Measurements from ENCODE around the gene MYOG.

Gene MYOG

DNA sequence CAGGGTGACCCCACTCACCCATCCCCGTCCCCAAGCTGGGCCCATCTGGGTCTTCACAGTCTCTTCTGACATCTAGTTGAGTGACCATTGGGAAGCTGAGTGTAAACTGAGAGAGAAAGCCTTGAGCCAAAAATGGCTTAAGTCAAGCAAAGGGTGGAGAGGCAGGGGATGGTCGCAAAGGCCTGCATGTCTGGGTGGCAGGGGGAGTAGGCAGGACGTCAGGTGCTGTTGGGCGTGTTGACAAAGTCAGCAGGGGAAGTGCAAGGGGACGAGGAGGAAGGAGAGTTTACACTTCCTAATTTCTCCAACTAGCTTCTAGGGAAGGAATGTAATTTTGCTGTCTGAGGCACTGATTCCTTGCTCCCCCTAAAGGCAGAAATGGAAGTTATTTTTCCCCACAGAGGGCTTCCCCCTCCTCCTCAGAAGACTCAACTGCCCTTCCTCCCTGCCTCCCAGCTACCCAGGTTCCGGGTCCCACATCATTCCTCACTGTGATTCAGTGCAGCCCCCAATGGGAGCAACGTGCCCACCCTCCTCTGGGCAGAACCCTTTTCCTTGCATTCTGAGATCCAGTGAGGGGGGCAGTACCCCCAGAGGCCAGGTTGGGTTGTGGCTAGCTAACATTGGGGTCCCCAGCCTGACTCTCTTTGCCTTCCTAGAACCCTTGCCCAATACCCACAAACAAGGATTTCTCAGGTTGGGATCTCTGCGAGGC, 40.5 kb upstream of the MYOG start:
- H3K27me3 ChIP-seq (ENCODE audit: low read depth, low read length), result peaks cover 7% of the 10 kb centered on the region
- no peak overlapping the region for H3K4me3 ChIP-seq (ENCODE audit: low read depth in 1 of 2, low read length in 2 of 2)
- H3K4me1 ChIP-seq (ENCODE audit: control insufficient read depth in 1 of 2, insufficient read depth in 2 of 2, low read length in 2 of 2), result peaks cover 4 to 39% of the 10 kb centered on the region in 2 donors
- H3K27ac ChIP-seq (ENCODE audit: low read length), result no peak overlapping the region
- H3K9me3 ChIP-seq (ENCODE audit: control insufficient read depth in 1 of 2, low read length in 2 of 2), result no peaks in the 10 kb centered on the region
- no peaks in the 10 kb centered on the region for H3K36me3 ChIP-seq (ENCODE audit: control insufficient read depth in 1 of 2, insufficient read depth in 2 of 2, low read length in 2 of 2)

DNA sequence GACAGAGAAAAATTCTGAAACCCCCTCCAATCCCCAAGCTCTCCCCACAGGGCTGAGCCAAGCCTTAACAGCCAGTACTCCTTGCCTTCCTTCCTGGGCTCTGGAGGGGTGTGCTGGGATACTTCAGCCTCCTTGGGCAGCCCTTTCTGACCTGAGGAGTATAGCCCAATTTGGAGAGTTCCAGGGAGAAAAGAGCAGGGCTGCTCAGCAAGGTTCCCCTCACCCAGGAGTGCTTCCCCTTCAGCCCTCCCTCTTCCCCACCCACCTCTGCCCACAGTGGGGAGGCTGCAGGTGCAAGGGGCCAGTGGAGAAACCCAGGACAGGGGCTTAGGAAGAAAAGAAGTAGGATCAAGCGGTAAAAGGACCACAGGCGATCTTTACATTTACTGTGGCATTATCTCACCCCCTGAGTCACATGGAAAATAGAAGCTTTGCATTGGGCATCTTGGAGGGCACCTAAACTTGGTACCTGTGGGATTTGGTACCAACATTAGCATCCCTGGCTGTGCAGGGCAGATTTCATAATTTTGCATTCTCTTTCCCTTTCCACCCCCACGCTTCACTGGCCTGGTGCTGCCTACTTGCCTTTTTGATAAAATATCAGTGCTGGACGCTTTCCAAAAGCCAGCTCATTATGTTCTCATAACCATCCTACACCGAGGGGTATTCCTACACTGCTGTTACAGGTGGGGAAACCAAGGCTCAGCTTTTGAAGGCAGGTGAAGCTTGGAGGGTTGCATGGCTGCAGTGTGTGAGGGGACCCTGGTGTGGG, 38.9 kb upstream of the MYOG start:
- H3K4me1 ChIP-seq (ENCODE audit: control insufficient read depth in 1 of 2, insufficient read depth in 2 of 2, low read length in 2 of 2), result peaks cover 4 to 35% of the 10 kb centered on the region in 2 donors
- no peak overlapping the region for H3K4me3 ChIP-seq (ENCODE audit: low read depth in 1 of 2, low read length in 2 of 2)
- peaks cover 11% of the 10 kb centered on the region for H3K27me3 ChIP-seq (ENCODE audit: low read depth, low read length)
- H3K9me3 ChIP-seq (ENCODE audit: control insufficient read depth in 1 of 2, low read length in 2 of 2), result no peaks in the 10 kb centered on the region
- H3K36me3 ChIP-seq (ENCODE audit: control insufficient read depth in 1 of 2, insufficient read depth in 2 of 2, low read length in 2 of 2), result no peaks in the 10 kb centered on the region
- no peak overlapping the region for H3K27ac ChIP-seq (ENCODE audit: low read length)

GRCh38 chr1:203124011-203124410, 38.2 kb upstream of the MYOG start:
- no peak overlapping the region for H3K27ac ChIP-seq (ENCODE audit: low read length)
- peaks cover 11% of the 10 kb centered on the region for H3K27me3 ChIP-seq (ENCODE audit: low read depth, low read length)
- H3K9me3 ChIP-seq (ENCODE audit: control insufficient read depth in 1 of 2, low read length in 2 of 2), result no peaks in the 10 kb centered on the region
- H3K36me3 ChIP-seq (ENCODE audit: control insufficient read depth in 1 of 2, insufficient read depth in 2 of 2, low read length in 2 of 2), result no peaks in the 10 kb centered on the region
- peaks cover 4 to 30% of the 10 kb centered on the region in 2 donors for H3K4me1 ChIP-seq (ENCODE audit: control insufficient read depth in 1 of 2, insufficient read depth in 2 of 2, low read length in 2 of 2)
- H3K4me3 ChIP-seq (ENCODE audit: low read depth in 1 of 2, low read length in 2 of 2), result no peak overlapping the region

DNA sequence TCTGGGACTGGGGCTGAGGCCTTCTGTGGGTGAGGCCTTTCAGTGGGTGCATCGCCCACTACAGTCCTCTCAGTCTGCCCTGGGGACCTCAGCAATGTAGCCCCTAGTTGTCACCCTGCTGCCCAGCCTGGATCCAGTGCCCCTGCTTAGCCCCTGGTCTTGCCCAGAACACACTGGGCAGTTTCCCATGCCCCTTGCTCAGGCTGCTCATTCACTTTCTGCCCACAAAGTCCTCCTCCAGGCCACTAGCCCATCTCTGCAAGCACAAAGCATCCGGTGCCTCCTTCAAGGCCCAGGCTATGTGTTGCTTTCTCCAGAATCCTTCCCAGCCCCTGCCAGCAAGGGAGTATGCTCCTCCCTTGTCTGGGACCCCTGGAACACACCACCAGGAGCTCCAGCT, 36.3 kb upstream of the MYOG start:
- H3K36me3 ChIP-seq (ENCODE audit: control insufficient read depth in 1 of 2, insufficient read depth in 2 of 2, low read length in 2 of 2), result no peaks in the 10 kb centered on the region
- H3K4me3 ChIP-seq (ENCODE audit: low read depth in 1 of 2, low read length in 2 of 2), result no peak overlapping the region
- peaks cover 2 to 16% of the 10 kb centered on the region in 2 donors for H3K4me1 ChIP-seq (ENCODE audit: control insufficient read depth in 1 of 2, insufficient read depth in 2 of 2, low read length in 2 of 2)
- H3K9me3 ChIP-seq (ENCODE audit: control insufficient read depth in 1 of 2, low read length in 2 of 2), result no peaks in the 10 kb centered on the region
- H3K27me3 ChIP-seq (ENCODE audit: low read depth, low read length), result peaks cover 25% of the 10 kb centered on the region
- no peak overlapping the region for H3K27ac ChIP-seq (ENCODE audit: low read length)

- peaks cover 0 to 9% of the 10 kb centered on the region in 2 donors for H3K4me1 ChIP-seq (ENCODE audit: control insufficient read depth in 1 of 2, insufficient read depth in 2 of 2, low read length in 2 of 2)
- no peak overlapping the region for H3K27ac ChIP-seq (ENCODE audit: low read length)
- H3K27me3 ChIP-seq (ENCODE audit: low read depth, low read length), result peaks cover 25% of the 10 kb centered on the region
- H3K9me3 ChIP-seq (ENCODE audit: control insufficient read depth in 1 of 2, low read length in 2 of 2), result no peaks in the 10 kb centered on the region
- H3K4me3 ChIP-seq (ENCODE audit: low read depth in 1 of 2, low read length in 2 of 2), result no peak overlapping the region
- H3K36me3 ChIP-seq (ENCODE audit: control insufficient read depth in 1 of 2, insufficient read depth in 2 of 2, low read length in 2 of 2), result no peaks in the 10 kb centered on the region
Observed at GRCh38 chr1:203121186-203122015, 35.6 kb upstream of the MYOG start.

DNA sequence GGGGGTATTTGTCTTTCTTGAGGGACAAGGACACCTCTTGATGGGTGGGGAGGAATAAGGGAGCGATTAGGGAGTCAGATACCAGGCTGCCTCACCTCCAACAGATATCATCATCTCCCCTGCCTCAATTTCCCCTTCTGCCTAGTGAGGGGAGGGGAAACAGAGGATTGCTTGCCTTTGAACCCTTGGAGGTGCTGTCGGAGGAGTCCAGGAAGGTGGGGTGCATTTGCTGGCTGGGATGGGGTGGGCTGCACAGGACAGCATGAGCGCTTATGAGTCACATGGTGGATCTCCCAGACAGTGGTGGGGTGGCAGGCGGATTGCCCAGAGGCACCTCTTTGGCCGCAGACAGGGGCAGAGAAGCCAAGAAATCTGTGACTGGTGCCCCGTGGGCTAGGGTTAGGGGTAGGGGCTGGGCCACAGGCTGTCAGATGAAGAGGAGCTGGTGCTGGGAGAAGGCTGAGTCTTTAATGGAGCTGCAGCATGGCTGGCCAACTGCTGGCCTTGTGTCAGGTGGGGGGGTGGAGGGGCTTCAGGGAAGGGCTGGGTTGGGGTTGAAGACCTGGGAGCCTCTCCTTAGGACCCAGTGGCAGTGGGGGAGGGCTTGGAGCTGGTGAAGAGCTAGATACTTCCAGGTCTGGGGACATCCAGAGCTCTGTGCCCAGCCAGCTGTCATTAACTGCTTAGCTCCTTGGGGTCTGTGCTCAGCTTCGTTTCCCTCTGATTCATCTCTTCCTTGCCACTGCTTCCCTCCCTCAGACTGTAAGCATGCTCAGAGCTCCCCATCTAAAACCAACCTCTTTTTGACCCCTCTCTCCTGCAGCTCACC, 34.7 kb upstream of the MYOG start:
- Histone ChIP-seq H3K4me3 (ENCODE audit: low read depth in 1 of 2, low read length in 2 of 2) (no peak overlapping the region), H3K27ac (ENCODE audit: low read length) (no peak overlapping the region), H3K4me1 (ENCODE audit: control insufficient read depth in 1 of 2, insufficient read depth in 2 of 2, low read length in 2 of 2) (peaks cover 0 to 1% of the 10 kb centered on the region in 2 donors), H3K9me3 (ENCODE audit: control insufficient read depth in 1 of 2, low read length in 2 of 2) (no peaks in the 10 kb centered on the region), H3K36me3 (ENCODE audit: control insufficient read depth in 1 of 2, insufficient read depth in 2 of 2, low read length in 2 of 2) (no peaks in the 10 kb centered on the region), H3K27me3 (ENCODE audit: low read depth, low read length) (peaks cover 25% of the 10 kb centered on the region)

DNA sequence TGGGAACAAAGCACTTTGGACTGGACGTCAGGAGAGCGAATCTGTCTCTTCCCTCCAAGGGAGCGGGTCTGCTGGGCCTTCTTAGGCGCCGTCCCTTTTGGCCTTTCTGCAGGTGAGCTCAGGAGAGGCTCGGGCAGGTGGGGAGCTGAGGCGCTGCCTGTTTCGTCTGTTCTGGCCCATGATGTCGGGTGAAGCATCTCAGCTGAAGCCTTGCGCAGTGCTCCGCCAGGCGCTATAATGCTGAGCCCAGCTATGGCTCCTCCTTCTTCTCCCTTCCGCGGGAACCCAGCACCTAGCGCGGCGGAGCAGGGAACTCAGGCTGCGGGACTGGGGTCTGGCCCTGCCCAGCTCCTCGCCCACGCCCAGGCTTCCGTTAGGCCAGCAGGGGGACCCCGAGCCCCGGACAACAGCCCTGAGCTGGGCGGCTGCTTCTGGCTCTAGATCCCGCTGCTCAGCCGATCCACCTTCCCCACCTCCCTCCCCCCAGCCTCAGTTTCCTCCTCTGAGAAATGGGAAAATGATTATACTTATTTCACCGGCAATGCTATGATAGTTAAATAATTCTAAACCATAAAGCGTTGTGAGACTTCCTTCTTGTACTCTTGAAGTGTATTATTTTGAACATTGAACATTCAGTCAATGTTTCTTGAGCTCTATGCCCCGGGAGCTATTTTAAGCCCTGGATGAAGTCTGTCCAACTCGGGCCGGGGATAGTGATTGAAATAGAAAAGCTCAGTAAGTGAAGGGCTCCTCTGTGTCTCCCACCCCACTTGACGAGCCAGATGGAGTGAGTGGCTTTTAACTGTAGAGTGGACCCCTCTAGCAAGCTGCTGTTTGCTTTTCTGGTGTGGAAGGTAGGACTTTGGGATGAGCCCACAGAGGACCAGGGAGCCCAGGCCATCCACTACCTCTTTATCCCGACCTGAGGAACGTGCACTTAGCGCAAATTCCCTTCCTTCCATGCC, 32.1 kb upstream of the MYOG start:
- Histone ChIP-seq H3K4me1 (ENCODE audit: control insufficient read depth in 1 of 2, insufficient read depth in 2 of 2, low read length in 2 of 2) (no peaks in the 10 kb centered on the region), H3K9me3 (ENCODE audit: control insufficient read depth in 1 of 2, low read length in 2 of 2) (no peaks in the 10 kb centered on the region), H3K36me3 (ENCODE audit: control insufficient read depth in 1 of 2, insufficient read depth in 2 of 2, low read length in 2 of 2) (no peaks in the 10 kb centered on the region), H3K27me3 (ENCODE audit: low read depth, low read length) (peaks cover 25% of the 10 kb centered on the region), H3K4me3 (ENCODE audit: low read depth in 1 of 2, low read length in 2 of 2) (no peak overlapping the region), H3K27ac (ENCODE audit: low read length) (no peak overlapping the region)

GRCh38 chr1:203116091-203116820, 30.4 kb upstream of the MYOG start:
- Histone ChIP-seq H3K4me1 (ENCODE audit: control insufficient read depth in 1 of 2, insufficient read depth in 2 of 2, low read length in 2 of 2) (no peaks in the 10 kb centered on the region), H3K4me3 (ENCODE audit: low read depth in 1 of 2, low read length in 2 of 2) (no peak overlapping the region), H3K27me3 (ENCODE audit: low read depth, low read length) (peaks cover 18% of the 10 kb centered on the region), H3K27ac (ENCODE audit: low read length) (no peak overlapping the region), H3K36me3 (ENCODE audit: control insufficient read depth in 1 of 2, insufficient read depth in 2 of 2, low read length in 2 of 2) (no peaks in the 10 kb centered on the region), H3K9me3 (ENCODE audit: control insufficient read depth in 1 of 2, low read length in 2 of 2) (no peaks in the 10 kb centered on the region)

GRCh38 chr1:203114202-203114601, 28.4 kb upstream of the MYOG start:
- Histone ChIP-seq H3K27me3 (ENCODE audit: low read depth, low read length) (peaks cover 14% of the 10 kb centered on the region), H3K9me3 (ENCODE audit: control insufficient read depth in 1 of 2, low read length in 2 of 2) (no peaks in the 10 kb centered on the region), H3K4me3 (ENCODE audit: low read depth in 1 of 2, low read length in 2 of 2) (no peak overlapping the region)

More at GRCh38 chr1:203114202-203114601, 28.4 kb upstream of the MYOG start:
- Histone ChIP-seq H3K36me3 (ENCODE audit: control insufficient read depth in 1 of 2, insufficient read depth in 2 of 2, low read length in 2 of 2) (no peaks in the 10 kb centered on the region), H3K4me1 (ENCODE audit: control insufficient read depth in 1 of 2, insufficient read depth in 2 of 2, low read length in 2 of 2) (no peaks in the 10 kb centered on the region), H3K27ac (ENCODE audit: low read length) (no peak overlapping the region)

All from muscle layer of duodenum (tissue), 2 donors.